CD14-positive monocyte (primary cell): Measurements from ENCODE around the gene NKAIN2. TPM values are rescaled to one million over a fixed set of nuclear protein-coding genes. Genes with fewer than 3 reads are reported as not detected.

Experiments used
- DNase-seq, 3 donors: peaks; one replicate each; pipeline ENCODE4 v3.0.0-alpha.2; 2011 to 2022
- H2AFZ ChIP-seq: 2 replicates; pipeline ENCODE4 v1.6.0; 2012; ENCODE audit warnings: mild to moderate bottlenecking, low read depth, low read length, inconsistent platforms; ENCODE audit not compliant: insufficient read depth, poor library complexity, severe bottlenecking
- H3K27ac ChIP-seq, 2 donors: 1 replicate in 1 of 2; 2 replicates in 1 of 2; pipeline ENCODE4 v1.5.1; 2012 to 2013; ENCODE audit warnings: low read length in 2 of 2, control low read depth in 1 of 2, inconsistent platforms in 1 of 2, low read depth in 1 of 2, mild to moderate bottlenecking in 1 of 2
- H3K27me3 ChIP-seq, 2 donors: one replicate each; pipeline versions ENCODE4 v1.6.0 to v1.6.1; 2011 to 2013; ENCODE audit warnings: low read length in 2 of 2; ENCODE audit not compliant: control insufficient read depth in 2 of 2, insufficient read depth in 2 of 2
- H3K36me3 ChIP-seq, 2 donors: replicated peaks in 1 of 2; 1 replicate in 1 of 2; 2 replicates in 1 of 2; pipeline versions ENCODE4 v1.5.1 to v1.6.1; 2012 to 2013; ENCODE audit warnings: low read length in 2 of 2, control low read depth in 1 of 2, inconsistent platforms in 1 of 2, mild to moderate bottlenecking in 1 of 2; ENCODE audit not compliant: insufficient read depth in 2 of 2, control insufficient read depth in 1 of 2
- H3K4me1 ChIP-seq, 2 donors: 1 replicate in 1 of 2; 2 replicates in 1 of 2; pipeline versions ENCODE4 v1.5.1 to v1.6.1; 2012 to 2013; ENCODE audit warnings: low read length in 2 of 2, control low read depth in 1 of 2, inconsistent platforms in 1 of 2, mild to moderate bottlenecking in 1 of 2, moderate library complexity in 1 of 2; ENCODE audit not compliant: insufficient read depth in 2 of 2, control insufficient read depth in 1 of 2
- H3K4me2 ChIP-seq: replicated peaks from 2 replicates; pipeline ENCODE3; 2012; ENCODE audit warnings: low read length, moderate library complexity, mild to moderate bottlenecking; ENCODE audit not compliant: poor library complexity, severe bottlenecking; ENCODE audit errors: extremely low read depth
- H3K4me3 ChIP-seq, 3 experiments: fragments of 200-600 bp in 1 of 3; sonication (generic) in 1 of 3; replicated peaks in 1 of 3; 1 replicate in 2 of 3; 2 replicates in 1 of 3; pipeline ENCODE4 v1.5.1; 2011 to 2013; ENCODE audit warnings: low read length in 3 of 3, mild to moderate bottlenecking in 3 of 3, control low read depth in 2 of 3, low read depth in 2 of 3, inconsistent platforms in 1 of 3, moderate library complexity in 1 of 3
- H3K79me2 ChIP-seq: 2 replicates; pipeline ENCODE4 v1.6.0; 2012; ENCODE audit warnings: mild to moderate bottlenecking, control low read depth, inconsistent platforms, low read length, moderate library complexity; ENCODE audit not compliant: insufficient read depth
- H3K9ac ChIP-seq: 2 replicates; pipeline ENCODE4 v1.6.0; 2017; ENCODE audit warnings: low read length, mild to moderate bottlenecking; ENCODE audit not compliant: insufficient read depth, poor library complexity, severe bottlenecking
- H3K9me3 ChIP-seq, 2 donors: replicated peaks in 1 of 2; 1 replicate in 1 of 2; 2 replicates in 1 of 2; pipeline versions ENCODE4 v1.5.1 to v1.6.1; 2012 to 2013; ENCODE audit warnings: low read length in 2 of 2, control low read depth in 1 of 2; ENCODE audit not compliant: control insufficient read depth in 1 of 2, insufficient read depth in 1 of 2
- H4K20me1 ChIP-seq: 2 replicates; pipeline ENCODE4 v1.6.0; 2012; ENCODE audit warnings: mild to moderate bottlenecking, low read length, control low read depth, moderate library complexity; ENCODE audit not compliant: insufficient read depth
- H3K27ac Mint-ChIP-seq, 7 donors: one replicate each; pipeline ENCODE4 v1.8.0; 2020; ENCODE audit warnings: mild to moderate bottlenecking in 7 of 7, mixed read lengths in 7 of 7, moderate library complexity in 6 of 7, inconsistent platforms in 2 of 7
- H3K27me3 Mint-ChIP-seq, 3 donors: one replicate each; pipeline ENCODE4 v1.8.0; 2021 to 2022; ENCODE audit warnings: low read depth in 3 of 3, mild to moderate bottlenecking in 3 of 3, mixed read lengths in 3 of 3, moderate library complexity in 3 of 3, inconsistent platforms in 1 of 3
- H3K36me3 Mint-ChIP-seq, 2 donors: one replicate each; pipeline ENCODE4 v1.8.0; 2020; ENCODE audit warnings: mixed read lengths in 2 of 2, inconsistent platforms in 1 of 2, mild to moderate bottlenecking in 1 of 2
- H3K4me1 Mint-ChIP-seq: one replicate; pipeline ENCODE4 v1.8.0; 2020; ENCODE audit warnings: mild to moderate bottlenecking, mixed read lengths
- H3K4me3 Mint-ChIP-seq, 2 donors: one replicate each; pipeline ENCODE4 v1.8.0; 2020; ENCODE audit warnings: mild to moderate bottlenecking in 2 of 2, mixed read lengths in 2 of 2, moderate library complexity in 1 of 2
- H3K9me3 Mint-ChIP-seq, 7 donors: one replicate each; pipeline ENCODE4 v1.8.0; 2020 to 2022; ENCODE audit warnings: mixed read lengths in 7 of 7, mild to moderate bottlenecking in 6 of 7, moderate library complexity in 6 of 7, inconsistent platforms in 2 of 7
- CTCF ChIP-seq: fragments of 200-600 bp; IDR thresholded peaks from one replicate; pipeline ENCODE4 v1.8.0; 2022; ENCODE audit warnings: antibody characterized with exemption, mild to moderate bottlenecking
- WGBS: methylation state at CpG from one replicate; pipeline ENCODE4 v1.1.5; 2013; ENCODE audit warnings: missing lambda C conversion rate; ENCODE audit not compliant: insufficient coverage; 5-methylcytosine and 5-hydroxymethylcytosine counted together
- intact Hi-C, 2 donors: fragments of 100-400 bp; cut with micrococcal nuclease; formaldehyde crosslinking; loops; one replicate each; pipeline versions ENCODE4 v1.15.0 to v1.15.1; 2023
- polyA plus RNA-seq, 3 donors: library from polyadenylated mRNA; depleted of rRNA in 1 of 3; unstranded in 2 of 3; stranded (reverse) in 1 of 3; fragments of 300-500 nt in 2 of 3; fragments of >200 nt in 1 of 3; fragmentation: Illumina TruSeq in 2 of 3; gene quantifications; 1 replicate in 2 of 3; 2 replicates in 1 of 3; pipeline ENCODE4 v1.2.3, GENCODE V29; 2012 to 2021

NKAIN2 gene
- polyA plus RNA-seq, 3 donors: not detected

- intact Hi-C loops: no loop called here
- H3K9me3 ChIP-seq: no peaks in the 10 kb centered on the region
- H2AFZ ChIP-seq: no peak overlapping the region
- H3K4me3 ChIP-seq: no peak overlapping the region
- no peak for DNase-seq
- H4K20me1 ChIP-seq: no peaks in the 10 kb centered on the region
- Mint-ChIP-seq H3K27ac (no peak overlapping the region), H3K27me3 (peaks cover 0 to 7% (median 2%) of the 10 kb centered on the region in 3 donors), H3K36me3 (no peaks in the 10 kb centered on the region), H3K4me1 (no peaks in the 10 kb centered on the region), H3K9me3 (peaks cover 0 to 2% (median 0%) of the 10 kb centered on the region in 7 donors), H3K4me3 (no peak overlapping the region)
- no peaks in the 10 kb centered on the region for H3K36me3 ChIP-seq
- H3K9ac ChIP-seq: no peak overlapping the region
- no peak overlapping the region for H3K4me2 ChIP-seq
- H3K27ac ChIP-seq: no peak overlapping the region
- peaks cover 0 to 2% of the 10 kb centered on the region in 2 donors for H3K27me3 ChIP-seq
- H3K4me1 ChIP-seq: no peaks in the 10 kb centered on the region
- no peak for TF ChIP-seq CTCF
- no peaks in the 10 kb centered on the region for H3K79me2 ChIP-seq
- no CpG with 5 or more reads among the region's 2 CpGs for WGBS
These were observed 9.0 kb downstream of the NKAIN2 start for GRCh38 chr6:123812621-123813020.

DNA sequence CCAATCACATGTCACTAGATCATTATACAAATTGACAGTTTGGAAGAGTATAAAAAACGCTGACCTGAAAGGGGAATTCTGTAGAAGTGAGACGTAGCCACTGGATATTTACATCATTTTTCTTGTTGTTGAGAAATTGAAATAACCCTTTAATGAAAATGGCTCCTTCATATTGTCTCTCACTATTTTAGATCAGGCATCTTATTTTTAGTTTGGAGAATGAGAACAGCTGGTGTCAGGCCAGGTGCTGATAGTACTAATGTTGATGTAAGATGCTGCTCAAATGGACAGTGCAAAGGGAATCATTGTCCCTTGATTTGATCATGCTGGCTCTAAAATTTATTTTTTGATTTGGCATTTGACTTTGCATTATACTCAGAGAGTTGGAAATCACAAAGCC lies 17.4 kb downstream of the NKAIN2 start:
- Mint-ChIP-seq H3K9me3 (peaks cover 0 to 3% (median 0%) of the 10 kb centered on the region in 7 donors), H3K36me3 (no peaks in the 10 kb centered on the region), H3K4me3 (no peak overlapping the region), H3K4me1 (no peaks in the 10 kb centered on the region), H3K27ac (no peak overlapping the region), H3K27me3 (no peaks in the 10 kb centered on the region)
- DNase-seq: no peak
- TF ChIP-seq CTCF: no peak
- Histone ChIP-seq H3K36me3 (no peaks in the 10 kb centered on the region), H3K9me3 (no peaks in the 10 kb centered on the region), H3K79me2 (no peaks in the 10 kb centered on the region), H2AFZ (no peak overlapping the region), H3K27ac (no peak overlapping the region), H3K4me1 (no peaks in the 10 kb centered on the region), H3K4me3 (no peak overlapping the region), H3K4me2 (no peak overlapping the region), H3K27me3 (no peaks in the 10 kb centered on the region), H4K20me1 (no peaks in the 10 kb centered on the region), H3K9ac (no peak overlapping the region)
- WGBS: no CpG with 5 or more reads among the region's 2 CpGs
- intact Hi-C loops: no loop called here
